Astrocyte of the cerebellum (primary cell): ENCODE data around the gene ACAA1.

Experiments used
- DNase-seq: peaks from one replicate; pipeline ENCODE4 v3.0.0-alpha.2; 2011; ENCODE audit warnings: low read depth
- H3K4me3 ChIP-seq: 2 replicates; pipeline ENCODE4 v1.5.1; 2011; ENCODE audit warnings: mild to moderate bottlenecking, low read depth, low read length, moderate library complexity
- in situ Hi-C: cut with HindIII; loops from 2 replicates; pipeline ENCODE4 v1.10.0; 2017; ENCODE audit warnings: low sequenced_read_pairs
- TF ChIP-seq, protein P1 (sequence below): IDR thresholded peaks from 2 replicates; pipeline ENCODE4 v1.5.1; 2012; ENCODE audit warnings: low read length, low read depth, moderate library complexity, mild to moderate bottlenecking; ENCODE audit errors: missing control alignments

ACAA1 gene

DNA sequence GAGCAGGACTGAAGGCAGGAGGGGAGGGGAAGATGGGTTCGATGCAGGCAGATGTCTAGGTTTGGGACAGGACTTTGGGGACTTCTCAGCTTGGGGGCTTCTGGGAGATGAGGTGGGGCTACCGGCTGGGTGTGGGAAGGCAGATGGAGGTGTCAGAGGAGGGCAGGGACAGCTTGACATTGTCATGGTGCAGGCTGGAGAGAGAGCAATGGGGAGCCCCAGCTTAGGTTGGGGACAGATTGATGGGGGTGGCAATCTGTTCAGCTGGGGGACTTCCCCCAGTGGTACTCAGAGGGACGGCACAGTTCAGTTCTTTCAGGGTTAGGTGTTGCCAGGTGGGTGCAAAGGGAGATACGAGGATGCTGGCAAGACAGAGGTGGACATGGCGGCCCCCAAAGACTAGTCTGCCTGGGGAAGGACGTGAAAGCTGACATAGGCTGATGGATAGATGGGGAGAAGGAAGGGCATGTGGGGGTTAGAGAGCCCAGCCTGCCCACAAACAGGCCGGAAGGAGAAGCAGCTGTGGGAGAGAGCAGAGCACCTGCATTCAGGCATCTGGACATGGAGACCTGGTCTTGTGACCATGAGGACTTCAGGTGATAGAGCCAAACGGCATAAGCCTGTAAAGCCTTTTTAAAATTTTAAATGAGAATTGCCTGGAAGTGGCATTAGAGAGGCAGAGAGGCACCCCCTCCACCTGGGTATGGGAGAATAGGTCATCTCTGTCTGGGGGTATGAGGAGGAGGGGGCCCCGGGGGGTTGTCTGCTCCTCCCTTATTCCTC, 21.1 kb downstream of the ACAA1 start:
- in situ Hi-C loops = no loop called here
- no peak for DNase-seq
- H3K4me3 ChIP-seq = no peak overlapping the region
- TF ChIP-seq, protein P1, sequence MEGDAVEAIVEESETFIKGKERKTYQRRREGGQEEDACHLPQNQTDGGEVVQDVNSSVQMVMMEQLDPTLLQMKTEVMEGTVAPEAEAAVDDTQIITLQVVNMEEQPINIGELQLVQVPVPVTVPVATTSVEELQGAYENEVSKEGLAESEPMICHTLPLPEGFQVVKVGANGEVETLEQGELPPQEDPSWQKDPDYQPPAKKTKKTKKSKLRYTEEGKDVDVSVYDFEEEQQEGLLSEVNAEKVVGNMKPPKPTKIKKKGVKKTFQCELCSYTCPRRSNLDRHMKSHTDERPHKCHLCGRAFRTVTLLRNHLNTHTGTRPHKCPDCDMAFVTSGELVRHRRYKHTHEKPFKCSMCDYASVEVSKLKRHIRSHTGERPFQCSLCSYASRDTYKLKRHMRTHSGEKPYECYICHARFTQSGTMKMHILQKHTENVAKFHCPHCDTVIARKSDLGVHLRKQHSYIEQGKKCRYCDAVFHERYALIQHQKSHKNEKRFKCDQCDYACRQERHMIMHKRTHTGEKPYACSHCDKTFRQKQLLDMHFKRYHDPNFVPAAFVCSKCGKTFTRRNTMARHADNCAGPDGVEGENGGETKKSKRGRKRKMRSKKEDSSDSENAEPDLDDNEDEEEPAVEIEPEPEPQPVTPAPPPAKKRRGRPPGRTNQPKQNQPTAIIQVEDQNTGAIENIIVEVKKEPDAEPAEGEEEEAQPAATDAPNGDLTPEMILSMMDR = no peak

DNA sequence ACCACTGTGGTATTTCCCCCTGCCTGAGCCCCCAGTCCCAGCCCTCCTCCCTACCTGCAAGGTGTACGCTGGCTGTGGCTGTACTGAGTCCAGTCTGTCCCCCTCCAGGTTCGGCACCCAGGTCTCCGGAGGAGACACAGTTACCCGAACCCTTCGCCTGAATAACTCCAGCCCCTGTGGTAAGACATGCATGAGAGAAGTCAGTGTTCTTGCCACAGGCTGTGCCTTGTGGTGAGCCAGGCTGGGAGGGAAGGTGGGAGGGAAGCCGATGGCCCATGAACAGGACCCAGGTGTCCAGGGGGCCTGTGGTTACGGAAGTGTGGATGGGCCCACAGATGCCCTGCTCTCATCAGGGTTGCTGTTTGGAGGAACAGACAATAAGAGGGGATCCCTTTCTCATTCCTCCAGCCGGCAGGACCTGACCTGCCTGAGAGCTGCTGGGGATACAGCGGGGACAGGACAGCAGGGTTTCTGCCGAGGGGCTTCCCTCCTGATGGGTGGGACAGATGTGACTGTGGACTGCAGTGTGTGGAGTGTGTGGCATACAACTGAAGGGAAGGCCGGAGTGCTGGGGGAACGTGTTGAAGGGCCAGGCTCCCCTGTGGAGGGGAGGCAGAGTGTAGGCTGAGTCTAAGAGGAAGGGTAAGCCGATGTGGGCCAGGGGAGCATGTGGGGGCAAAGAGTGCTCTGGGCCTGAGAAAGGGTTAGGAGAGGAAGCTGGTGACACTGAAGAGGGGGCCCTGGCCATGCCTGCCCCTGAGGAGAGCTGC, 21.9 kb downstream of the ACAA1 start:
- TF ChIP-seq, protein P1 = no peak

DNA sequence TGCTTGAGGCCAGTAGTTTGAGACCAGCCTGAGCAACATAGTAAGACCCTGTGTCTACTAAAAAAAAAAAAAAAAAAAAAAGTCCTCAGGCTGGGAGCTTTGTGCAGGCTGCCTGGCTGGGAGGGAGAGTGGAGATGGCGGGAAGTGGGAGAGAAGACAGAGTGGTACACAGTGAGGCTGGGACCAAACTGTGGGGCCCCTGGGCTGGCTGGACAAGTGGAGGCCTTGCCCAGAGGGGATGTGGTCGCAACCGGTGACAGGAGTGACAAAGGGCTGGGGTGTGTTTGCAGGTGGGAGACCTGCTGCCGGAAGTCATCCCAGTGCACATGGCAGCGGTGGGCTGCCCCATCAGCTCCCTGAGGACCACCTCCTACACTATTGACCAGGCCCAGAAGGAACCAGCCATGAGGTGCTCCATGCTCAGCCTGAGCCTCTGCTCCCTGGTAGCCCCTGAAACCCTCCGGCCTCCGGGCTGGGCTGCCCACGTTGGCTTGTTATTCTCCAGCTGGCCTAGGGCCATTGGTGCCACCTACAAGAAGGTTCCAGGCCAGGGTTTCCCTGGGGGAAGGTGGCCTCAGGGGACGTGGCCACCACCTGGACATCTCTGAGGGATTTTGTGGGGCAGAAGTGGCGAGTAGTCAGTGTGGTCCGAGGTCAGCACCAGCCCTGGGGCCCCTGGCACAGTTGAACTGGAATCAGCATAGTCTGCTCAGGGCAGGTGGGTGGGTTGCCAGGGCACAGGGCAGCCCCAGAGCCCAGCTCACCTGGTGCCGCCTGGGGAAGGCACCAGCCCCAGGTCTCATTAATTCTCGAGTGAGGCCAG, 22.7 kb downstream of the ACAA1 start:
- TF ChIP-seq, protein P1 = no peak
- no peak overlapping the region for H3K4me3 ChIP-seq
- DNase-seq = no peak
- in situ Hi-C loops = no loop called here

More for the DNA sequence above, 21.9 kb downstream of the ACAA1 start:
- DNase-seq = no peak
- in situ Hi-C loops = no loop called here
- H3K4me3 ChIP-seq = no peak overlapping the region

DNA sequence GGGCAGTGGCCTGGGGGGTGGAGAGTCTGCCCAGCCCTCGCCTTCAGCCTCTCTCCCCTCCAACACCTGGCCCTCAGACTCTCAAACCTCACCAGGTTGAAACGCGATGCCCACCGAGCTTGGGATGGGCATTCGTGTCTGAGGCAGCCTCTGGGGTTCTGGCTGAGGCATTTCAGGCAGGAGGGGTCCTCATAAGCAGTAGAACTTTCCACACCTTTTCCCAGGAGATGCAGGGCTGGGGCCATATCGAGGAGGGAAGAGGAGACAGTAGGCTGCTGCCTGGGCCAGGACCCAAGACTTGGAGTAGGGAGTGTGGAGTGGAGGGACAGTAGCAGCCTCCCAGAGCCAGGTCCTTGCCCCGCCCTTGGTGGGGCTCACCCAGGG, 24.6 kb downstream of the ACAA1 start:
- in situ Hi-C loops = no loop called here
- no peak overlapping the region for H3K4me3 ChIP-seq
- DNase-seq = no peak
- TF ChIP-seq, protein P1 = no peak

DNA sequence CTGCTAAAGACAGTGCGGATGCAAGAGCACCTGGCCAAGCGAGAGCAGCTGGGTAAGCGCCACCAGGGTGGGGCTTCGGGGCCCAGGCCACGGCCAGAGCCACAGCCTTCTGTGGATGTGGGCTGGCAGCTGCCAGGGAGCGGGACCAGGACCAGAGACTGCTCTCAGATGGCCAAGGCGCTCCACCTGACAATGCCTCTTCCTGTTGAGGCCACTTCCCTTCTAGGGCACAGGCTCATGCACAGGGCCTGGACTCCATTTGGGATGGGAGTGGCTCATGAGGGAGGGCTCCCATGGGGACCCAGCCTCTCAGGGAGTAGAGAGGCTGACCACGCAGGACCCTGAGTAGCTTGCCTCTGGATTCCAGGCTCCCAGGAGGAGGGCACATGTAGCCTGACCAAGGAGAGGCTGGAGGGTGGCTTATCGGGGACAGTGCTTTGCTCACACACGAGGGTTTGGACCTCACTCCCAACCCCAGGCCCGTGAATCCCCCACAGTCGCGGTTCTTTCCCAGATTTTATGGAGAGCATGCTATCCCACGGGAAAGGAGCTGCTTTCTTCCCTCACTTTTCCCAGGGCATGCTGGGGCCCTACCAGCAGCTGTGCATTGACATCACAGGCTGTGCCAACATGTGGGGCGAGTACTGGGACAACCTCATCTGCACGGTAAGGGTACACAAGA, 25.1 kb downstream of the ACAA1 start:
- DNase-seq = no peak
- no peak overlapping the region for H3K4me3 ChIP-seq
- TF ChIP-seq, protein P1 = no peak
- in situ Hi-C loops = no loop called here

DNA sequence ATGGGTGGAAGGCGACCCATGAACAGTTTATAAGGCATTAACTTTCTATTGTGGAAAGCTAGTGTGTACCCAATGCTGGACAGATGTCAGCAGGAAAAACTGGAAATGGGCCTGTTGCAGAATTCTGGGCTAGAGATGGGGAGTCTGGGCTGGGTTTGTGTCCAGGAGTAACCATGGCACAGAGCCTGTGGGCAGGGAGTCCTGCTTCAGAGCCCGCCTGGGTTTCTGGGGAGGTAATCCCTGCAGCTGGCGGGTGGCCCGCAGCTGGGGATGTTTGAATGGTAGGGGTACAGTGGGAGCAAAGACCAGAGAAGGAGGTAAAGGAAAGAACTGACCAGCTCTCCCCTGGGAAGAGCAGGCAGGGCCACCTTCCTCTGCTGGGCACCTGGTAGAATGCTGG, 25.7 kb downstream of the ACAA1 start:
- TF ChIP-seq, protein P1 = no peak
- no peak overlapping the region for H3K4me3 ChIP-seq
- in situ Hi-C loops = no loop called here
- no peak for DNase-seq
